PC-9 (cell line): ENCODE measurements around the gene HGS.

Source experiments
- CTCF ChIP-seq: fragments of 200-600 bp; sonication (generic); conservative IDR thresholded peaks from 2 replicates; pipeline ENCODE4 v1.6.1; 2017; ENCODE audit warnings: mixed run types, antibody characterized with exemption, mild to moderate bottlenecking, moderate library complexity
- EZH2 ChIP-seq: fragments of 200-600 bp; sonication (generic); IDR thresholded peaks from 2 replicates; pipeline ENCODE4 v1.8.0; 2017; ENCODE audit warnings: antibody characterized with exemption, low read depth

- TF ChIP-seq CTCF (no peak), EZH2 (no peak)
Observed at GRCh38 chr17:81683584-81684441, at the start of gene HGS, which contains the start of gene ARL16.
